Neural cell (in vitro differentiated cells): Measurements from ENCODE around the gene PRRG2. TPM values are rescaled to one million over a fixed set of nuclear protein-coding genes. Genes with fewer than 3 reads are reported as not detected.

Experiments
- H2AFZ ChIP-seq: fragments of 200-600, 300-800 bp; sonication (generic), shearing (Covaris generic); 2 replicates; pipeline ENCODE4 v1.6.0; 2014; ENCODE audit warnings: low read depth, mild to moderate bottlenecking, antibody characterized with exemption, low read length, moderate library complexity
- H3F3A ChIP-seq: fragments of 200-600 bp; shearing (Covaris generic); 2 replicates; pipeline ENCODE4 v1.6.1; 2016; ENCODE audit warnings: mild to moderate bottlenecking, moderate library complexity, mixed read lengths, antibody characterized with exemption, low read length; ENCODE audit not compliant: insufficient read depth, poor library complexity, severe bottlenecking
- H3K27ac ChIP-seq: fragments of 200-600, 300-800 bp; sonication (generic), shearing (Covaris generic); 2 replicates; pipeline ENCODE4 v1.5.1; 2014; ENCODE audit warnings: mild to moderate bottlenecking, low read length, moderate library complexity
- H3K27me3 ChIP-seq: fragments of 300-800, 200-600 bp; sonication (generic), shearing (Covaris generic); 2 replicates; pipeline ENCODE4 v1.6.0; 2014; ENCODE audit warnings: mild to moderate bottlenecking, low read depth, low read length, moderate library complexity; ENCODE audit not compliant: insufficient read depth
- H3K36me3 ChIP-seq: fragments of 300-800, 200-600 bp; sonication (generic), shearing (Covaris generic); 2 replicates; pipeline ENCODE4 v1.5.1; 2014; ENCODE audit warnings: mild to moderate bottlenecking, antibody characterized with exemption, low read length, moderate library complexity; ENCODE audit not compliant: insufficient read depth
- H3K4me2 ChIP-seq: fragments of 300-800, 200-600 bp; sonication (generic), shearing (Covaris generic); 2 replicates; pipeline ENCODE4 v1.6.0; 2014; ENCODE audit warnings: mild to moderate bottlenecking, low read length
- H3K4me3 ChIP-seq: fragments of 300-800, 200-600 bp; sonication (generic), shearing (Covaris generic); 2 replicates; pipeline ENCODE4 v1.5.1; 2014; ENCODE audit warnings: mild to moderate bottlenecking, low read length, moderate library complexity
- H3K79me2 ChIP-seq: fragments of 200-600 bp; shearing (Covaris generic); replicated peaks from 2 replicates; pipeline ENCODE4 v1.6.0; 2014; ENCODE audit warnings: mild to moderate bottlenecking, low read length, moderate library complexity; ENCODE audit not compliant: insufficient read depth
- H3K9ac ChIP-seq: fragments of 300-800, 200-600 bp; sonication (generic), shearing (Covaris generic); 2 replicates; pipeline ENCODE4 v1.6.1; 2016; ENCODE audit warnings: mild to moderate bottlenecking, low read length, mixed read lengths
- H3K9me2 ChIP-seq: fragments of 200-600 bp; shearing (Covaris generic); 2 replicates; pipeline ENCODE4 v1.6.1; 2016; ENCODE audit warnings: mild to moderate bottlenecking, low read length, mixed read lengths; ENCODE audit not compliant: insufficient read depth
- H3K9me3 ChIP-seq: fragments of 200-600, 300-800 bp; sonication (generic), shearing (Covaris generic); 2 replicates; pipeline ENCODE4 v1.6.1; 2016; ENCODE audit warnings: mild to moderate bottlenecking, mixed run types, low read length, moderate library complexity, mixed read lengths
- H4K20me1 ChIP-seq: fragments of 200-600 bp; shearing (Covaris generic); 2 replicates; pipeline ENCODE4 v1.6.1; 2016; ENCODE audit warnings: mild to moderate bottlenecking, mixed run types; ENCODE audit not compliant: insufficient read depth
- CTCF ChIP-seq: fragments of 450-650 bp; IDR thresholded peaks from 2 replicates; pipeline ENCODE4 v1.5.1; 2014; ENCODE audit warnings: antibody characterized with exemption, mild to moderate bottlenecking, moderate library complexity; ENCODE audit not compliant: poor library complexity, severe bottlenecking
- EP300 ChIP-seq: fragments of 450-650 bp; conservative IDR thresholded peaks from 2 replicates; pipeline ENCODE4 v1.6.1; 2014; ENCODE audit warnings: antibody characterized with exemption, mild to moderate bottlenecking, moderate library complexity; ENCODE audit not compliant: poor library complexity, severe bottlenecking
- EZH2 ChIP-seq: fragments of 200-600, 300-800 bp; shearing (Covaris generic), sonication (generic); IDR thresholded peaks from 2 replicates; pipeline ENCODE4 v1.6.1; 2014; ENCODE audit warnings: antibody characterized with exemption, low read length, borderline replicate concordance, mild to moderate bottlenecking; ENCODE audit not compliant: insufficient read depth, poor library complexity, severe bottlenecking
- MXI1 ChIP-seq: fragments of 450-650 bp; conservative IDR thresholded peaks from 2 replicates; pipeline ENCODE4 v1.6.1; 2014; ENCODE audit warnings: antibody characterized with exemption, mild to moderate bottlenecking; ENCODE audit not compliant: poor library complexity, severe bottlenecking
- POLR2AphosphoS5 ChIP-seq: IDR thresholded peaks from 2 replicates; pipeline ENCODE4 v1.6.1; 2012
- RAD21 ChIP-seq: fragments of 450-650 bp; conservative IDR thresholded peaks from 2 replicates; pipeline ENCODE4 v1.6.1; 2014; ENCODE audit warnings: antibody characterized with exemption, mild to moderate bottlenecking, moderate library complexity
- SMC3 ChIP-seq: fragments of 450-650 bp; conservative IDR thresholded peaks from 2 replicates; pipeline ENCODE4 v1.6.1; 2014; ENCODE audit warnings: antibody characterized with exemption, mild to moderate bottlenecking, moderate library complexity; ENCODE audit not compliant: poor library complexity
- TAF1 ChIP-seq: IDR thresholded peaks from 2 replicates; pipeline ENCODE4 v1.6.1; 2012; ENCODE audit warnings: low read depth
- polyA plus RNA-seq: library from polyadenylated mRNA; depleted of rRNA; stranded (reverse); fragments of >200 nt; gene quantifications from 2 replicates; pipeline ENCODE4 v1.2.3, GENCODE V29; 2014
- TF ChIP-seq, protein P1 (sequence below): IDR thresholded peaks from 2 replicates; pipeline ENCODE4 v1.6.1; 2012; ENCODE audit warnings: borderline replicate concordance

The PRRG2 gene
- polyA plus RNA-seq, 1 donor from 2014 or later: not detected

DNA sequence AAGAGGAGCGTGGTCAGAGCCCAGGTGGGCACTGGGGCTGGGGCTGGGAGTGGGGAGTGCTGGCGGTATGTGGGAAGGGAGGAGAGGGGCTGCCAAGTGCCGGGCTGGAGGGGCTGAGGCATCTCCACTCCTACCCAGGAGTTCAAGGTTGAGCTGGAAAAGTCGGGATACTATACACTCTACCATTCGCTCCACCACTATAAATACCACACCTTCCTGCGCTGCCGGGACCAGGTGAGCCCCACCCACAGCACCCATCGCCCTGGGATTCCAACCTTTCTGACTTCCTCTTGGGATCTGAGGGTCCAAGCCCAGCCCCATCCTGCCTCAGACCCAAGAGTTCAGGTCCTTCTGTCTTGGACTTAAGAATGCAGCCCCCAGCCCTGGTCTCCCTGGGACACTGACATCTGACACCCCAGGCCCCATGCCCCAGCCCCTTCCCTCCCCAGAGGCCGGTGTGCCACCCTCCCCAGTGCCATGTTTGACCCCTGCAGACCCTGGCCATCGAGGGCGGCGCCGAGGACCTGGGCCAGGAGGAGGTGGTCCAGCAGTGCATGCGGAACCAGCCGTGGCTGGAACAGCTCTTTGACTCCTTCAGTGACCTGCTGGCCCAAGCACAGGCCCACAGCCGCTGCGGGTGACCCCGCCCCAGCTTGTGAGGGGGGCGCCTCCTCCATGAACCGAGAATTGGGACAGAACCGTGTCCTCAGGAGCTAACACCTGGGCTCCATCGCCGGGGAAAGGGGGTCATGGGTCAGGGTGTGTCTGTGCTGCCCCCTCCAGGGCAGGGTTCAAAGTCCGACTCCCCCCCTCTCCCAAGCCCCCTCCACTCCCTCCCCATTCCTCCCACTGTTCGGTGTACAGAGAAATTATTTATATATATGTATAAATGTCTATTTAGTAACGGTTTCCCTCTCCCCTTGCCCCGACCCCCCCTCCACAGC lies 44.1 kb downstream of the PRRG2 start:
- TF ChIP-seq EZH2 (no peak), TAF1 (no peak), RAD21 (no peak), POLR2AphosphoS5 (no peak)
- H4K20me1 ChIP-seq: no peaks in the 10 kb centered on the region
- no peak overlapping the region for H2AFZ ChIP-seq

GRCh38 chr19:49626226-49626625 lies 45.1 kb downstream of the PRRG2 start:
- no peaks in the 10 kb centered on the region for H3K36me3 ChIP-seq
- no peaks in the 10 kb centered on the region for H3K27me3 ChIP-seq
- H3F3A ChIP-seq: no peaks in the 10 kb centered on the region
- no peak overlapping the region for H2AFZ ChIP-seq
- no peak for TF ChIP-seq EP300
- no peak for TF ChIP-seq TAF1
- TF ChIP-seq EZH2: no peak
- TF ChIP-seq RAD21: no peak
- TF ChIP-seq MXI1: no peak
- TF ChIP-seq, protein P1, sequence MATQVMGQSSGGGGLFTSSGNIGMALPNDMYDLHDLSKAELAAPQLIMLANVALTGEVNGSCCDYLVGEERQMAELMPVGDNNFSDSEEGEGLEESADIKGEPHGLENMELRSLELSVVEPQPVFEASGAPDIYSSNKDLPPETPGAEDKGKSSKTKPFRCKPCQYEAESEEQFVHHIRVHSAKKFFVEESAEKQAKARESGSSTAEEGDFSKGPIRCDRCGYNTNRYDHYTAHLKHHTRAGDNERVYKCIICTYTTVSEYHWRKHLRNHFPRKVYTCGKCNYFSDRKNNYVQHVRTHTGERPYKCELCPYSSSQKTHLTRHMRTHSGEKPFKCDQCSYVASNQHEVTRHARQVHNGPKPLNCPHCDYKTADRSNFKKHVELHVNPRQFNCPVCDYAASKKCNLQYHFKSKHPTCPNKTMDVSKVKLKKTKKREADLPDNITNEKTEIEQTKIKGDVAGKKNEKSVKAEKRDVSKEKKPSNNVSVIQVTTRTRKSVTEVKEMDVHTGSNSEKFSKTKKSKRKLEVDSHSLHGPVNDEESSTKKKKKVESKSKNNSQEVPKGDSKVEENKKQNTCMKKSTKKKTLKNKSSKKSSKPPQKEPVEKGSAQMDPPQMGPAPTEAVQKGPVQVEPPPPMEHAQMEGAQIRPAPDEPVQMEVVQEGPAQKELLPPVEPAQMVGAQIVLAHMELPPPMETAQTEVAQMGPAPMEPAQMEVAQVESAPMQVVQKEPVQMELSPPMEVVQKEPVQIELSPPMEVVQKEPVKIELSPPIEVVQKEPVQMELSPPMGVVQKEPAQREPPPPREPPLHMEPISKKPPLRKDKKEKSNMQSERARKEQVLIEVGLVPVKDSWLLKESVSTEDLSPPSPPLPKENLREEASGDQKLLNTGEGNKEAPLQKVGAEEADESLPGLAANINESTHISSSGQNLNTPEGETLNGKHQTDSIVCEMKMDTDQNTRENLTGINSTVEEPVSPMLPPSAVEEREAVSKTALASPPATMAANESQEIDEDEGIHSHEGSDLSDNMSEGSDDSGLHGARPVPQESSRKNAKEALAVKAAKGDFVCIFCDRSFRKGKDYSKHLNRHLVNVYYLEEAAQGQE: no peak
- no peak overlapping the region for H3K4me2 ChIP-seq
- no peaks in the 10 kb centered on the region for H3K9me3 ChIP-seq
- no peaks in the 10 kb centered on the region for H3K79me2 ChIP-seq
- H3K4me3 ChIP-seq: no peak overlapping the region
- no peak overlapping the region for H3K9ac ChIP-seq
- H4K20me1 ChIP-seq: no peaks in the 10 kb centered on the region
- H3K9me2 ChIP-seq: no peaks in the 10 kb centered on the region
- H3K27ac ChIP-seq: no peak overlapping the region

More for the DNA sequence above, 44.1 kb downstream of the PRRG2 start:
- no peak overlapping the region for H3K9ac ChIP-seq
- H3K9me3 ChIP-seq: no peaks in the 10 kb centered on the region
- no peaks in the 10 kb centered on the region for H3K36me3 ChIP-seq
- no peaks in the 10 kb centered on the region for H3K79me2 ChIP-seq
- no peak overlapping the region for H3K4me2 ChIP-seq
- H3K9me2 ChIP-seq: no peaks in the 10 kb centered on the region
- no peaks in the 10 kb centered on the region for H3F3A ChIP-seq
- H3K27me3 ChIP-seq: no peaks in the 10 kb centered on the region
- H3K4me3 ChIP-seq: no peak overlapping the region
- H3K27ac ChIP-seq: no peak overlapping the region

- H3K4me3 ChIP-seq: no peak overlapping the region
- no peaks in the 10 kb centered on the region for H3F3A ChIP-seq
- no peaks in the 10 kb centered on the region for H4K20me1 ChIP-seq
- H3K27ac ChIP-seq: no peak overlapping the region
- H3K27me3 ChIP-seq: no peaks in the 10 kb centered on the region
- no peaks in the 10 kb centered on the region for H3K36me3 ChIP-seq
- H3K9ac ChIP-seq: no peak overlapping the region
- H2AFZ ChIP-seq: no peak overlapping the region
- H3K9me3 ChIP-seq: no peaks in the 10 kb centered on the region
- no peaks in the 10 kb centered on the region for H3K9me2 ChIP-seq
- H3K4me2 ChIP-seq: no peak overlapping the region
- TF ChIP-seq EZH2: no peak
- TF ChIP-seq SMC3: no peak
- TF ChIP-seq POLR2AphosphoS5: no peak
- TF ChIP-seq, protein P1: no peak
- no peak for TF ChIP-seq EP300
- TF ChIP-seq RAD21: no peak
- no peak for TF ChIP-seq CTCF
- no peak for TF ChIP-seq TAF1
- no peak for TF ChIP-seq MXI1
- no peaks in the 10 kb centered on the region for H3K79me2 ChIP-seq
Measured at GRCh38 chr19:49629659-49630058, 48.5 kb downstream of the PRRG2 start.
